Mesodermal cell (in vitro differentiated cells): Measurements from ENCODE around the gene FSIP1.

ENCODE experiments used
- H3K27ac ChIP-seq: 2 replicates; pipeline ENCODE4 v1.7.0; 2013; ENCODE audit warnings: mild to moderate bottlenecking, low read depth, low read length, moderate library complexity; ENCODE audit not compliant: severe bottlenecking
- H3K36me3 ChIP-seq: 2 replicates; pipeline ENCODE4 v1.7.1; 2013; ENCODE audit warnings: mild to moderate bottlenecking, low read length, moderate library complexity; ENCODE audit not compliant: control insufficient read depth, insufficient read depth
- H3K4me1 ChIP-seq: one replicate; pipeline ENCODE4 v1.7.1; 2013; ENCODE audit warnings: mild to moderate bottlenecking, low read length; ENCODE audit not compliant: insufficient read depth, control insufficient read depth, poor library complexity, severe bottlenecking
- H3K4me3 ChIP-seq: 2 replicates; pipeline ENCODE4 v1.7.0; 2013; ENCODE audit warnings: low read length, control low read depth, mild to moderate bottlenecking; ENCODE audit not compliant: insufficient read depth, poor library complexity, severe bottlenecking; ENCODE audit errors: extremely low read depth
- H3K9me3 ChIP-seq: 2 replicates; pipeline ENCODE4 v1.7.1; 2013; ENCODE audit warnings: mild to moderate bottlenecking, low read length, moderate library complexity; ENCODE audit not compliant: control insufficient read depth
- WGBS, 2 experiments: methylation state at CpG; one replicate each; pipeline ENCODE4 v1.1.5; 2013; ENCODE audit warnings: missing lambda C conversion rate in 2 of 2; ENCODE audit not compliant: insufficient coverage in 2 of 2; 5-methylcytosine and 5-hydroxymethylcytosine counted together

FSIP1 gene

DNA sequence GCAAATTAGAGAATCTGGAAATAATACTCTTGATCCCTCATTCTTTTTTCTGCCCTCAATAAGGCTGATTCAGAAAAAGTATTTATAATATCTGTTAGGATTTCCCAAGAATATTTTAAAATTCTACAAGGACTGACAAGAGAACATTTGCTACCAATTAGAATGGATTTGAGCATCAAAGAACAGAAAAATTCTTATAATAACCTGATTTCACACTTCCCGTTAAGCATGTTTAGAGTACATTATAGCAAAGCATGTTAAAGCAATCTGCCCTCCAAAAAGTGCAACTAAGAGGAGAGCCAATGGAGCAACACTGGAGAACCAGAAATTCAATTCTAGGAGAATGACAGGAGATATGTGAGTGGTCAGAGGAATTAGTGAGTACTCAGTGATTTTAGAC, 144.6 kb downstream of the FSIP1 start:
- no peaks in the 10 kb centered on the region for H3K36me3 ChIP-seq
- H3K4me3 ChIP-seq, result no peak overlapping the region
- H3K4me1 ChIP-seq, result peaks cover 11% of the 10 kb centered on the region
- H3K9me3 ChIP-seq, result no peaks in the 10 kb centered on the region
- no CpG with 5 or more reads among the region's 1 CpG for WGBS, 2 experiments
- no peak overlapping the region for H3K27ac ChIP-seq

DNA sequence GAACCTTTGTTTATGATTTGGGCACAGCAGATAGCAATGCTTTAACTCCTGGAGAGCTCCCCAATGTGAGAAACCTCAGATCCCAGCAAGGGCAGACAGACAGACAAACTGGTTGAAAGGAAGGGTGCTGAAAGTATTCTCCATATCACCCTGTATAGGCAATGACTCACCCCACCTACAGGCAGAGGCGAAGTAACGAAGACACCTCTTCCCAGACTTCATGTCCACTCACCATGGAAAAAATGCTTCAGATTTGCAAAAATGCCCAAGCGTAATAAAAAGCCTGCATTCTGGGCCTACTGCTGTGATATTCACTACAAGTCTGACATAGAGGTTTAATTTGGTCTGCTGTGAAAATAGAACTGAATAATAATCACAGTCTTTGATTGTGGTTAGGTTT, 151.3 kb downstream of the FSIP1 start:
- 85 to 94% methylated on average over 2 to 3 of the region's 3 CpGs for WGBS, 2 experiments
- Histone ChIP-seq H3K27ac (no peak overlapping the region), H3K4me1 (peaks cover 16% of the 10 kb centered on the region), H3K36me3 (no peaks in the 10 kb centered on the region), H3K9me3 (peaks cover 5% of the 10 kb centered on the region), H3K4me3 (no peak overlapping the region)

GRCh38 chr15:39629906-39630305, 152.7 kb downstream of the FSIP1 start:
- Histone ChIP-seq H3K9me3 (peaks cover 8% of the 10 kb centered on the region), H3K27ac (no peak overlapping the region), H3K4me3 (no peak overlapping the region), H3K4me1 (peaks cover 24% of the 10 kb centered on the region), H3K36me3 (no peaks in the 10 kb centered on the region)
- WGBS, 2 experiments, result 83 to 88% methylated on average over 1 of the region's 3 CpGs

GRCh38 chr15:39629371-39629770, 153.3 kb downstream of the FSIP1 start:
- Histone ChIP-seq H3K4me1 (peaks cover 26% of the 10 kb centered on the region), H3K4me3 (no peak overlapping the region), H3K36me3 (no peaks in the 10 kb centered on the region), H3K9me3 (peaks cover 8% of the 10 kb centered on the region), H3K27ac (no peak overlapping the region)
- WGBS, 2 experiments, result 96 to 97% methylated on average over 4 of the region's 5 CpGs

DNA sequence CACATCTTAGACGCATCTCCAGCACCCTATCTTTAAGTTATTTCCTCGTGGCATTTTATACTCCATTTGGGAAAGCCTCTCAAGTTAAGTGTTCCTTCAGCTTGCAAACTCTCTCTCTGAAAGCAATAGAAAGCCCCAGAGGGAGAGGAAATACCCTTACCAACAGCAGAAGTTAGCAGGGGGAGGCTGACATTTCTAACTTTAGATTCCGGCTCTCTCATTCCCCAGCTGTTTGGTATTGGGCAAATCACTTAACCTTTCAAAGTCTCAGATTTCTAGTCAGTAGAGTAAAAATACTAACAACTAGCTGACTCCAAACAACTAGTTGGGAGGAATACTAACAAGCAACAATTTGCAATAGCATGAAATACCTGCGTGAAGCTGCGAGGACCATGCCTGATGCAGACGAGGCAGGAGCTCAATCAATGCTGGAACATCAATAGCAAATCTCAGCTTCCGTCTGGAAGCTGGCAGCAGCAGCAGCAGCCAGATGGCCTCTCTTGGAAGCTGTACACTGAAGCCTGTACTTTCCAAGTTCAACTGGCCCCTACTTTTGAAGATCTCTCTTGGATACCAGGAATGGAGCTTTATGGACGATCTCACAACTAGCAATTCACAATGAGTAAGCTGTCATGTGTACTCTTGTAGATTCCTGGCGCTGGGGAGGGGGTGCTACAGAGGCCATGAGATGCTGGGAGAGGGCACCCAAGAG, 153.9 kb downstream of the FSIP1 start:
- Histone ChIP-seq H3K36me3 (no peaks in the 10 kb centered on the region), H3K4me3 (no peak overlapping the region), H3K4me1 (peaks cover 26% of the 10 kb centered on the region), H3K9me3 (peaks cover 8% of the 10 kb centered on the region), H3K27ac (no peak overlapping the region)
- WGBS, 2 experiments, result 88 to 89% methylated on average over 7 to 8 of the region's 9 CpGs

DNA sequence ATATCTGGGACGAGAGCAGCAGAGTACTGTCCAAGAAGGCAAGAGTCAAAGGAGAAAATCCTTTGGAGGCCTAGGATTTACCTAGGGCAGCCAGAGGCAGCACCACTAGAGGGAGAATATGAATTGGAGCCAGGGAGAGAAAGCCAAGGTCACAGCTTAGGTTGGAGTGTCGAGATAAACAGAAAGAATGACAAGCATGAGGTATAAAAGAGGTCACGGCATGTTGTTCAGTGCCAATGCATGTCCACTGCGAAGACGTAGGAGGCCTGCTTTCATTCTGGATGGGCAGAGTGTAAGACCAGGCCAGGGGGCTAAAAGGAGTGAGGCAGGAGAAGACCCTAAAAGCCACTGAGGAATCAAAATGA, 154.5 kb downstream of the FSIP1 start:
- Histone ChIP-seq H3K36me3 (no peaks in the 10 kb centered on the region), H3K4me1 (peaks cover 26% of the 10 kb centered on the region), H3K4me3 (no peak overlapping the region), H3K9me3 (peaks cover 8% of the 10 kb centered on the region), H3K27ac (no peak overlapping the region)
- 94% methylated on average over 5 of the region's 5 CpGs for WGBS, 2 experiments

DNA sequence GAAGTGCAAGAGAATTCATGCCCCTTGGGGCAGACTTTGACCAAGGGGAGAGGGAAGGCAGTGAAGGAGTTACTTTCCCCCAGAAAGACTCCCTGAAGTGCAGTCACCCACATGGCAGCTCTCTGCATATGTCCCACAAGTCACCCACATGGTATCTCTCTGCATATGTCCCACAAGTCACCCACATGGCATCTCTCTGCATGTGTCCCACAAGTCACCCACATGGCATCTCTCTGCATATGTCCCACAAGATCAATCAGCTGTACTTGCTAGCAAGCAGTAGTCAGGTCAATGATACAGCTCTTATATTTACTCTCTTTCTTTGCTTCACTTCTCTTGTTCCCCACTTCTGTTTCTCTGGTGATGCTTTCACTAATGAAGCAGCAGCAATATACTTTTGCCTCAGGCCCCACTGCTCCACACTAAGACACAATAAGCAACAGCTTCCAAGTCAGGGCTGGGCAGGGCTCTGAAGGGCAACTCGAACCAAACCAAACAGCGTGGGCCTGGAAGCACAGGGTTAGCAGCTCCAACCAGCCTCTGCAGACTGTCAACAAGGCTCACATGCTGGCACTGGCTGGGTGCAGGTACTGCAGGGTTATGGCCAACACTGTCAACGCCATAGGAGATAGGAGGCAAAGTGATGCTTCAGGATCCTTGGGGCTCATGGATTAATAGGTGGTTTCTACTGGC, 155.0 kb downstream of the FSIP1 start:
- H3K4me3 ChIP-seq, result no peak overlapping the region
- H3K9me3 ChIP-seq, result peaks cover 8% of the 10 kb centered on the region
- H3K27ac ChIP-seq, result no peak overlapping the region
- WGBS, 2 experiments, result 81 to 100% methylated on average over 3 of the region's 3 CpGs
- H3K36me3 ChIP-seq, result no peaks in the 10 kb centered on the region
- H3K4me1 ChIP-seq, result peaks cover 26% of the 10 kb centered on the region

DNA sequence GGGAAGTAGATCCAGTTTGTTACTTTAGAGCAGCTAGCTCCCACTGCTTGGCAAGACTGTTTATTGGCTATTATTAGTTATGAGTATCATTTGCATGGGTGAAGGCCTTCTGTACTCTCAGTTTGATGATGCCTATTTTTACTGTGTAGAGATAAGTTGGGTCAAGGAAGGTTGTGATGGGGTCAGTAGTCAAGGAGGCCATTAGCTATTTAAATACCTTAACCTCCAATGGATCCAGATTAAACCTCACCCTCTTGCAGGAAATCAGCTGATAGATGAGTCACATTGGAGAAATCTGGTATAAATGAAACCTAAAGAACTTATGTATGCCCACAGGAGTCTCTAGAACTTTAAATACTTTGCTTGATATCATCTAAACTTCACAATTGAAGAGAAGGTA, 156.8 kb downstream of the FSIP1 start:
- no peak overlapping the region for H3K27ac ChIP-seq
- no peak overlapping the region for H3K4me3 ChIP-seq
- no peaks in the 10 kb centered on the region for H3K36me3 ChIP-seq
- H3K9me3 ChIP-seq, result peaks cover 8% of the 10 kb centered on the region
- peaks cover 26% of the 10 kb centered on the region for H3K4me1 ChIP-seq

GRCh38 chr15:39625451-39625850, 157.2 kb downstream of the FSIP1 start:
- peaks cover 26% of the 10 kb centered on the region for H3K4me1 ChIP-seq
- H3K9me3 ChIP-seq, result peaks cover 8% of the 10 kb centered on the region
- H3K27ac ChIP-seq, result no peak overlapping the region
- H3K36me3 ChIP-seq, result no peaks in the 10 kb centered on the region
- WGBS, 2 experiments, result 88 to 96% methylated on average over 3 to 4 of the region's 4 CpGs
- no peak overlapping the region for H3K4me3 ChIP-seq

DNA sequence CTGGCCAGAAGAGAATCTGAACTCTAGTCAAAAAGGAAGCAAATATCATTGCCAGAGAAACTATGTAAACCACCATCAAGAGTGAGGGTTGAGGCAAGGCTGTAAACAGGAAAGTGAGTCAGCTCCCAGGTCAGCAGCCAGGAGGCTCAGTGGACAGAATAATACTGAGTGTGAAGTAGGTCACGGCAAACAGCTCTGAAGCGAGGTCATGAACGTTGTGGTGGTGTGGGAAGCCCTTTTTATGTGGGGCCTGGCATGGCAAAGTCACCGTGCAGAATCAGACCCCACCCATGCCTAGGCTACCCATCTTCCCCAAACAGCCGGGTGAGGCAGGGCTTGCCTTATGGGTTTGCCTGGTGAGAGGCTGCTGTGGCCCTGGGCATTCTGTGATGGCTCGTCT, 157.8 kb downstream of the FSIP1 start:
- Histone ChIP-seq H3K36me3 (no peaks in the 10 kb centered on the region), H3K27ac (peak overlapping the region; percentile 16), H3K4me1 (peaks cover 26% of the 10 kb centered on the region), H3K9me3 (peaks cover 8% of the 10 kb centered on the region), H3K4me3 (no peak overlapping the region)
- WGBS, 2 experiments, result 100% methylated on average over 2 of the region's 6 CpGs; no CpG with 5 or more reads in 1 of the 2 experiments

GRCh38 chr15:39623529-39623931, 159.1 kb downstream of the FSIP1 start:
- no peak overlapping the region for H3K27ac ChIP-seq
- H3K4me1 ChIP-seq, result peaks cover 17% of the 10 kb centered on the region
- WGBS, 2 experiments, result 75 to 100% methylated on average over 1 to 2 of the region's 4 CpGs
- H3K36me3 ChIP-seq, result no peaks in the 10 kb centered on the region
- H3K4me3 ChIP-seq, result no peak overlapping the region
- H3K9me3 ChIP-seq, result peaks cover 8% of the 10 kb centered on the region
